HepG2 (cell line): Measurements from ENCODE around the gene ZBTB8B. TPM values are rescaled to one million over a fixed set of nuclear protein-coding genes. Genes with fewer than 3 reads are reported as not detected.

Source experiments
- ATAC-seq: fragments of 200-7000 bp; cut with Tn5 transposase; 3 replicates; pipeline ENCODE4 v1.9.1; 2020; ENCODE audit warnings: mild to moderate bottlenecking, moderate library complexity
- Bru-seq: library from RNA; stranded (reverse); fragments of 400-500 nt; gene quantifications from one replicate; lab custom pipeline; 2021; lab: Mats Ljungman, UMichigan
- BruChase-seq, 2 experiments: library from RNA; stranded (reverse); fragments of 400-500 nt; gene quantifications; one replicate each; lab custom pipeline; 2021; lab: Mats Ljungman, UMichigan
- BruUV-seq: library from RNA; stranded (reverse); fragments of 400-500 nt; replicated peaks from 2 replicates; lab custom pipeline; 2021; lab: Mats Ljungman, UMichigan
- CTCF ChIA-PET: fragments of 300-600 bp; formaldehyde crosslinking; extraction: SDS; loops from one replicate; lab custom pipeline; 2021; ENCODE audit warnings: low total read pairs, inconsistent platforms, low intra/inter-chr PET ratio; lab: Yijun Ruan, JAX
- POLR2A ChIA-PET: fragments of 350-600 bp; sonication (Branson Sonifier 250); formaldehyde crosslinking; loops from one replicate; lab custom pipeline; 2020; ENCODE audit warnings: antibody characterized with exemption, inconsistent platforms; lab: Yijun Ruan, JAX
- DNase-seq: peaks from one replicate; pipeline ENCODE4 v3.0.0-alpha.2; 2015; ENCODE audit warnings: low spot score
- FAIRE-seq: peaks from 3 replicates; lab custom pipeline; 2011; peaks lifted over from hg19 to GRCh38; lab: Jason Lieb, UNC
- H2AFZ ChIP-seq: one replicate; pipeline ENCODE4 v1.6.1; 2011; ENCODE audit warnings: low read length, inconsistent platforms
- H3K27ac ChIP-seq: fragments of 300-600 bp; 3 replicates; pipeline ENCODE4 v1.8.0; 2011; ENCODE audit warnings: mixed run types, mild to moderate bottlenecking, mixed read lengths, low read length, inconsistent platforms; ENCODE audit not compliant: insufficient read depth; ENCODE audit errors: extremely low read length
- H3K27me3 ChIP-seq, 2 experiments: fragments of 200-600 bp in 1 of 2; 2 replicates in 1 of 2; 3 replicates in 1 of 2; pipeline versions ENCODE4 v1.6.0 to v1.8.0; 2011; ENCODE audit warnings: low read length in 2 of 2, mild to moderate bottlenecking in 2 of 2, moderate library complexity in 2 of 2, inconsistent platforms in 1 of 2; ENCODE audit not compliant: insufficient read depth in 2 of 2, control insufficient read depth in 1 of 2
- H3K36me3 ChIP-seq, 2 experiments: fragments of 200-600 bp in 1 of 2; replicated peaks in 1 of 2; 2 replicates in 1 of 2; 3 replicates in 1 of 2; pipeline versions ENCODE4 v1.5.1 to v1.8.0; 2011; ENCODE audit warnings: low read length in 2 of 2, inconsistent platforms in 1 of 2; ENCODE audit not compliant: insufficient read depth in 2 of 2, control insufficient read depth in 1 of 2
- H3K4me1 ChIP-seq: 2 replicates; pipeline ENCODE4 v1.5.1; 2012; ENCODE audit warnings: low read length, inconsistent platforms; ENCODE audit not compliant: insufficient read depth
- H3K4me2 ChIP-seq: 2 replicates; pipeline ENCODE4 v1.6.0; 2011; ENCODE audit warnings: low read depth, low read length, inconsistent platforms
- H3K4me3 ChIP-seq, 3 experiments: fragments of 200-600 bp in 1 of 3; sonication (generic), shearing (Covaris generic) in 1 of 3; replicated peaks in 1 of 3; 2 replicates each; pipeline ENCODE4 v1.5.1; 2011 to 2016; ENCODE audit warnings: low read length in 3 of 3, inconsistent platforms in 2 of 3, low read depth in 2 of 3, mild to moderate bottlenecking in 2 of 3, control low read depth in 1 of 3, mixed read lengths in 1 of 3; ENCODE audit not compliant: insufficient read depth in 1 of 3
- H3K79me2 ChIP-seq: one replicate; pipeline ENCODE4 v1.6.1; 2011; ENCODE audit warnings: low read length, inconsistent platforms; ENCODE audit not compliant: insufficient read depth
- H3K9ac ChIP-seq: 2 replicates; pipeline ENCODE4 v1.6.0; 2011; ENCODE audit warnings: mild to moderate bottlenecking, low read depth, low read length, inconsistent platforms; ENCODE audit not compliant: insufficient read depth
- H3K9me3 ChIP-seq: 2 replicates; pipeline ENCODE4 v1.5.1; 2012; ENCODE audit warnings: mild to moderate bottlenecking, low read length
- H4K20me1 ChIP-seq: 2 replicates; pipeline ENCODE4 v1.6.0; 2011; ENCODE audit warnings: inconsistent platforms, mild to moderate bottlenecking, low read length, moderate library complexity; ENCODE audit not compliant: insufficient read depth
- CAMTA2 ChIP-seq: sonication (generic); formaldehyde crosslinking; IDR thresholded peaks from 2 replicates; pipeline ENCODE4 v1.4.0; 2020; ENCODE audit warnings: mild to moderate bottlenecking, missing genetic modification reagents, borderline replicate concordance
- KDM2A ChIP-seq: sonication (generic); formaldehyde crosslinking; IDR thresholded peaks from 2 replicates; pipeline ENCODE4 v1.4.0; 2020; ENCODE audit warnings: low read depth, missing genetic modification reagents, borderline replicate concordance
- SP2 ChIP-seq: sonication (generic); formaldehyde crosslinking; IDR thresholded peaks from 2 replicates; pipeline ENCODE4 v1.5.1; 2020; ENCODE audit warnings: mild to moderate bottlenecking, missing genetic modification reagents
- TBX2 ChIP-seq: sonication (generic); formaldehyde crosslinking; IDR thresholded peaks from 2 replicates; pipeline ENCODE4 v1.5.0; 2020; ENCODE audit warnings: missing genetic modification reagents, mild to moderate bottlenecking, borderline replicate concordance
- ZFY ChIP-seq: sonication (generic); formaldehyde crosslinking; IDR thresholded peaks from 2 replicates; pipeline ENCODE4 v1.4.0; 2020; ENCODE audit warnings: missing genetic modification reagents
- ZNF530 ChIP-seq: sonication (generic); formaldehyde crosslinking; IDR thresholded peaks from 2 replicates; pipeline ENCODE4 v1.5.0; 2020; ENCODE audit warnings: low read depth, mild to moderate bottlenecking, missing genetic modification reagents
- ZNF891 ChIP-seq: sonication (generic); formaldehyde crosslinking; IDR thresholded peaks from 2 replicates; pipeline ENCODE4 v1.5.0; 2020; ENCODE audit warnings: mild to moderate bottlenecking, missing genetic modification reagents
- WGBS: methylation state at CpG from one replicate; pipeline ENCODE4 v1.1.6; 2017; ENCODE audit warnings: low lambda C conversion rate; 5-methylcytosine and 5-hydroxymethylcytosine counted together
- in situ Hi-C: cut with HindIII; loops from 2 replicates; pipeline ENCODE4 v1.10.0; 2017; ENCODE audit warnings: low pct_unique_long_range_greater_than_20kb; ENCODE audit not compliant: extremely low pct_ligation_motif_present
- intact Hi-C: fragments of 100-400 bp; cut with micrococcal nuclease; formaldehyde crosslinking; loops from one replicate; pipeline ENCODE4 v1.10.0; 2022; ENCODE audit not compliant: unreplicated experiment
- long read RNA-seq, 2 experiments: library from RNA in 1 of 2; library from polyadenylated mRNA in 1 of 2; stranded (forward) in 1 of 2; unstranded in 1 of 2; transcript quantifications; one replicate each; pipeline ENCODE4 v2.0.0, GENCODE V29; 2019 to 2022
- polyA minus RNA-seq, 3 experiments: library from RNA; depleted of rRNA, polyadenylated mRNA; stranded (reverse); fragments of >200 nt; gene quantifications; 2 replicates each; pipeline ENCODE4 v1.2.3, GENCODE V29; 2011; ENCODE audit warnings: low replicate concordance in 1 of 3
- polyA plus RNA-seq, 8 experiments: library from polyadenylated mRNA; depleted of rRNA in 3 of 8; stranded (reverse) in 7 of 8; unstranded in 1 of 8; fragments of >200 nt; fragmentation: Illumina TruSeq in 4 of 8; extraction: Trizol in 4 of 8; gene quantifications; 2 replicates each; pipeline versions ENCODE4 v1.2.1 to v1.2.3, GENCODE V29; 2011 to 2016; ENCODE audit warnings: low read depth in 4 of 8, missing spikeins in 1 of 8, mixed read lengths in 1 of 8; ENCODE audit not compliant: insufficient read depth in 1 of 8
- total RNA-seq, 5 experiments: library from RNA; depleted of rRNA; stranded (reverse); fragments of >200 nt; fragmentation: Illumina TruSeq; extraction: Trizol; gene quantifications; 2 replicates each; pipeline ENCODE4 v1.2.3, GENCODE V29; 2016; ENCODE audit warnings: low read depth in 1 of 5
- TF ChIP-seq, protein P1 (sequence below): IDR thresholded peaks from 2 replicates; pipeline ENCODE4 v1.6.1; 2016; ENCODE audit warnings: control low read depth
- TF ChIP-seq, protein P2 (sequence below): sonication (generic); formaldehyde crosslinking; IDR thresholded peaks from 2 replicates; pipeline ENCODE4 v1.4.0; 2020; ENCODE audit warnings: missing genetic modification reagents
- TF ChIP-seq, protein P3 (sequence below): sonication (generic); formaldehyde crosslinking; IDR thresholded peaks from 2 replicates; pipeline ENCODE4 v1.5.0; 2020; ENCODE audit warnings: mild to moderate bottlenecking, missing genetic modification reagents, moderate library complexity

The ZBTB8B gene
- total RNA-seq (2016; rRNA removed; fragmentation: Illumina TruSeq; extraction: Trizol) (0.01 and 0.02 TPM in 2 replicates), polyA plus RNA-seq (2011; rRNA removed) (under 0.01 TPM in 1 of 2 replicates, not detected in the other), polyA minus RNA-seq (2011; rRNA and poly(A)+ RNA removed; ENCODE audit: low replicate concordance) (not detected in 2 replicates), Bru-seq, nascent RNA (percentile 11 among the genes with signal in this experiment), BruChase-seq, experiment 1, labeled RNA remaining after a 6-hour chase (percentile 17 among the genes with signal in this experiment), BruChase-seq, experiment 2, labeled RNA remaining after a 2-hour chase (percentile 11 among the genes with signal in this experiment)
- total RNA-seq (2016; cell fraction: cytosol; rRNA removed; fragmentation: Illumina TruSeq; extraction: Trizol; ENCODE audit: low read depth), result under 0.01 TPM in 1 of 2 replicates, not detected in the other
- 0.02 and 0.03 TPM in 2 replicates for total RNA-seq (2016; cell fraction: insoluble cytoplasmic fraction; rRNA removed; fragmentation: Illumina TruSeq; extraction: Trizol)
- under 0.01 TPM in 1 of 2 replicates, not detected in the other for total RNA-seq (2016; cell fraction: membrane; rRNA removed; fragmentation: Illumina TruSeq; extraction: Trizol)
- not detected in 2 replicates for total RNA-seq (2016; cell fraction: nucleus; rRNA removed; fragmentation: Illumina TruSeq; extraction: Trizol)
- not detected in 2 replicates for polyA plus RNA-seq (2011; cell fraction: cytosol; rRNA removed)
- 0.02 TPM in 1 of 2 replicates, not detected in the other for polyA plus RNA-seq (2011; cell fraction: nucleus; rRNA removed)
- polyA plus RNA-seq (2012), result not detected in 2 replicates
- polyA plus RNA-seq (2016; cell fraction: cytosol; fragmentation: Illumina TruSeq; extraction: Trizol; ENCODE audit: low read depth), result not detected in 2 replicates
- polyA plus RNA-seq (2016; cell fraction: insoluble cytoplasmic fraction; fragmentation: Illumina TruSeq; extraction: Trizol; ENCODE audit: low read depth), result 0.02 TPM in 1 of 2 replicates, not detected in the other
- 0.01 TPM in 1 of 2 replicates, not detected in the other for polyA plus RNA-seq (2016; cell fraction: membrane; fragmentation: Illumina TruSeq; extraction: Trizol; ENCODE audit: low read depth)
- polyA plus RNA-seq (2016; cell fraction: nucleus; fragmentation: Illumina TruSeq; extraction: Trizol; ENCODE audit: insufficient read depth, low read depth), result 0.03 TPM in 1 of 2 replicates, not detected in the other
- not detected in 2 replicates for polyA minus RNA-seq (2011; cell fraction: cytosol; rRNA and poly(A)+ RNA removed)
- not detected in 2 replicates for polyA minus RNA-seq (2011; cell fraction: nucleus; rRNA and poly(A)+ RNA removed)
- long read RNA-seq, experiment 1, result 0 reads
- long read RNA-seq, experiment 2, result 0 reads

DNA sequence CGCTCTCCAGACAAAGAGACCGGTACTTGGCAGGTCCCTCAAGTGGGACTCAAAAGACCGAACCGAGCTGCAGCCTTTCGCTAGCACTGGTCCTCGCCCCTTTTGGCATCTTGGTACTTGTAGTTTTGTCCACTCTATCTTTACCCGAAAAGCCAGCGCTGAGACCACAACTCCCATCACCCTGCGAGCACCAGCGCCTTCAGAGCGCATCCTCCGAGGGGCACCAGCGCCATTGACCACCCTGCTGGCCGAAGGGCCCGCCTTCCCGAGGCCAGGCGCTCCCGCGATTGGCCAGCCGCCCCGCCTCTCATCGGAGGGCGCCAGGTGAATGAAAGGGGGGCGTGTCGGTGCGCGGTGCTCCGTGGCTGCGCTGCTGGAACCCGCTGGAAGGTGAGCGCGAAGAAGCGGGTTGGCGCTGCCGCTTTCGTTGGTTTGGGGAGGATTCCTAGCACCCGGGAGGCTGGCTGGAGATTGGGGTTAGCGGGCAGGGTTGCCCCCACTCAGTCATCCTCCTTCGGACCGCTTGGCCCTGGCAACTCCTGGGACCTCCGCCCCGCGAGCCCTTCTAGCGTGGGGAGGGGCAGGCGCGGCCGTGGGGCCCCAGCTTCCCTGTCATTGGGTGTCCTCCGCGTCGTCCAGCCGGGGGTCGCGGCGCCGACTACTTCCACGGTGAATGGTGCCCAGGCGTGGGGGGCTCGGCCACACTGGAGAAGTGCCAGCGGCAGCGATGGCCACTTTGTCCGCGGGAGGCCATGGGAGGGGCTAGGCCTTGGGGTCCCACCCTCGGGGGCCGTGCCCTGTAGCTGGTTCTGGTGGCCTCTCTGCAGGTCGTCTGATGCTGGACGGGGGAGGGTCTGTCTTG is at the start of gene ZBTB8B:
Gene ZBTB8B, plus strand, starts transcription at position 357 of the 862 bp plus-strand sequence. CDS start 5,553 bp downstream, outside the sequence.
- Histone ChIP-seq H3K27me3 (peaks cover 3 to 32% of the 10 kb centered on the region in 2 experiments; a peak in 2 of 5 replicates), H3K9ac (no peak within 1 kb of the TSS), H3K79me2 (no peaks in the 10 kb centered on the region), H2AFZ (peak within 1 kb of the TSS; percentile 54), H3K4me2 (peak within 1 kb of the TSS; percentile 80), H3K27ac (no peak within 1 kb of the TSS), H3K4me3 (peak within 1 kb of the TSS; percentile 29 to 67 (median 46)), H3K4me1 (peaks cover 16% of the 10 kb centered on the region), H3K36me3 (no peaks in the 10 kb centered on the region), H4K20me1 (no peaks in the 10 kb centered on the region), H3K9me3 (no peaks in the 10 kb centered on the region)
- intact Hi-C loops (no loop called here), in situ Hi-C loops (no loop called here)
- BruUV-seq, result no TSS peak
- FAIRE-seq, result no peak
- WGBS, result 16% methylated on average over 19 of the region's 66 CpGs
- DNase-seq, result peak; percentile 41
- peak; percentile 95 for ATAC-seq
- ChIA-PET CTCF (no interaction called here), POLR2A (no interaction called here)
- TF ChIP-seq, protein P1, sequence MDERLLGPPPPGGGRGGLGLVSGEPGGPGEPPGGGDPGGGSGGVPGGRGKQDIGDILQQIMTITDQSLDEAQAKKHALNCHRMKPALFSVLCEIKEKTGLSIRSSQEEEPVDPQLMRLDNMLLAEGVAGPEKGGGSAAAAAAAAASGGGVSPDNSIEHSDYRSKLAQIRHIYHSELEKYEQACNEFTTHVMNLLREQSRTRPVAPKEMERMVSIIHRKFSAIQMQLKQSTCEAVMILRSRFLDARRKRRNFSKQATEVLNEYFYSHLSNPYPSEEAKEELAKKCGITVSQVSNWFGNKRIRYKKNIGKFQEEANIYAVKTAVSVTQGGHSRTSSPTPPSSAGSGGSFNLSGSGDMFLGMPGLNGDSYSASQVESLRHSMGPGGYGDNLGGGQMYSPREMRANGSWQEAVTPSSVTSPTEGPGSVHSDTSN (CRISPR knock-in tag), result peak; percentile 94
- TF ChIP-seq KDM2A (CRISPR knock-in tag) (peak; percentile 45; the same call in 1 of the 2 replicates), ZNF530 (CRISPR knock-in tag) (no peak), SP2 (CRISPR knock-in tag) (peak; percentile 97), TBX2 (CRISPR knock-in tag) (0 out of 2 replicates have a peak, but pooled peaks have one; percentile 33), CAMTA2 (CRISPR knock-in tag) (0 out of 2 replicates have a peak, but pooled peaks have one; percentile 46), ZNF891 (CRISPR knock-in tag) (0 out of 2 replicates have a peak, but pooled peaks have one; percentile 29), ZFY (CRISPR knock-in tag) (peak; percentile 17; the same call in 1 of the 2 replicates)
- TF ChIP-seq, protein P2, sequence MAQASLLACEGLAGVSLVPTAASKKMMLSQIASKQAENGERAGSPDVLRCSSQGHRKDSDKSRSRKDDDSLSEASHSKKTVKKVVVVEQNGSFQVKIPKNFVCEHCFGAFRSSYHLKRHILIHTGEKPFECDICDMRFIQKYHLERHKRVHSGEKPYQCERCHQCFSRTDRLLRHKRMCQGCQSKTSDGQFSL (CRISPR knock-in tag), result no peak
- TF ChIP-seq, protein P3, sequence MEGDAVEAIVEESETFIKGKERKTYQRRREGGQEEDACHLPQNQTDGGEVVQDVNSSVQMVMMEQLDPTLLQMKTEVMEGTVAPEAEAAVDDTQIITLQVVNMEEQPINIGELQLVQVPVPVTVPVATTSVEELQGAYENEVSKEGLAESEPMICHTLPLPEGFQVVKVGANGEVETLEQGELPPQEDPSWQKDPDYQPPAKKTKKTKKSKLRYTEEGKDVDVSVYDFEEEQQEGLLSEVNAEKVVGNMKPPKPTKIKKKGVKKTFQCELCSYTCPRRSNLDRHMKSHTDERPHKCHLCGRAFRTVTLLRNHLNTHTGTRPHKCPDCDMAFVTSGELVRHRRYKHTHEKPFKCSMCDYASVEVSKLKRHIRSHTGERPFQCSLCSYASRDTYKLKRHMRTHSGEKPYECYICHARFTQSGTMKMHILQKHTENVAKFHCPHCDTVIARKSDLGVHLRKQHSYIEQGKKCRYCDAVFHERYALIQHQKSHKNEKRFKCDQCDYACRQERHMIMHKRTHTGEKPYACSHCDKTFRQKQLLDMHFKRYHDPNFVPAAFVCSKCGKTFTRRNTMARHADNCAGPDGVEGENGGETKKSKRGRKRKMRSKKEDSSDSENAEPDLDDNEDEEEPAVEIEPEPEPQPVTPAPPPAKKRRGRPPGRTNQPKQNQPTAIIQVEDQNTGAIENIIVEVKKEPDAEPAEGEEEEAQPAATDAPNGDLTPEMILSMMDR (CRISPR knock-in tag), result 0 out of 2 replicates have a peak, but pooled peaks have one; percentile 14
